Trophoblast cell (in vitro differentiated cells and primary cell): Measurements from ENCODE around the gene COL25A1.
A peak's percentile ranks its signal among the peaks of the same experiment; 100 is the strongest.
"Not testable (repeated sequence)": the region's sequence is repeated elsewhere in the genome, so short reads cannot be mapped to it uniquely, and the experiment has no call there.

Experiments used
- DNase-seq, 2 donors: peaks; one replicate each; pipeline ENCODE4 v3.0.0-alpha.2; 2016
- H2AFZ ChIP-seq: 2 replicates; pipeline ENCODE4 v1.6.1; 2013; ENCODE audit warnings: low read length, moderate library complexity, mild to moderate bottlenecking; ENCODE audit not compliant: insufficient read depth, poor library complexity
- H2AK5ac ChIP-seq: 2 replicates; pipeline ENCODE4 v1.6.1; 2013; ENCODE audit warnings: mild to moderate bottlenecking, low read length
- H2BK120ac ChIP-seq: 2 replicates; pipeline ENCODE4 v1.6.1; 2013; ENCODE audit warnings: low read length, mild to moderate bottlenecking, moderate library complexity; ENCODE audit not compliant: insufficient read depth, poor library complexity
- H2BK12ac ChIP-seq: 2 replicates; pipeline ENCODE4 v1.6.1; 2013; ENCODE audit warnings: mild to moderate bottlenecking, low read length, moderate library complexity
- H2BK5ac ChIP-seq: 2 replicates; pipeline ENCODE4 v1.6.1; 2013; ENCODE audit warnings: low read length, low read depth, moderate library complexity, mild to moderate bottlenecking; ENCODE audit not compliant: poor library complexity
- H3K14ac ChIP-seq: 2 replicates; pipeline ENCODE4 v1.6.1; 2013; ENCODE audit warnings: mild to moderate bottlenecking, low read length
- H3K18ac ChIP-seq: 2 replicates; pipeline ENCODE4 v1.6.1; 2013; ENCODE audit warnings: mild to moderate bottlenecking, low read length
- H3K23ac ChIP-seq: 2 replicates; pipeline ENCODE4 v1.6.1; 2013; ENCODE audit warnings: low read length
- H3K27ac ChIP-seq: 2 replicates; pipeline ENCODE4 v1.5.1; 2013; ENCODE audit warnings: low read depth, mild to moderate bottlenecking, inconsistent platforms, low read length, moderate library complexity
- H3K27me3 ChIP-seq: 2 replicates; pipeline ENCODE4 v1.6.1; 2013; ENCODE audit warnings: inconsistent platforms, mild to moderate bottlenecking, low read length, moderate library complexity; ENCODE audit not compliant: insufficient read depth
- H3K36me3 ChIP-seq, 2 experiments: 1 replicate in 1 of 2; 2 replicates in 1 of 2; pipeline ENCODE4 v1.6.1; 2013; ENCODE audit warnings: low read length in 2 of 2, mild to moderate bottlenecking in 2 of 2, moderate library complexity in 1 of 2; ENCODE audit not compliant: insufficient read depth in 2 of 2, control insufficient read depth in 1 of 2
- H3K4ac ChIP-seq: 2 replicates; pipeline ENCODE4 v1.6.1; 2013; ENCODE audit warnings: low read depth, mild to moderate bottlenecking, low read length, moderate library complexity
- H3K4me1 ChIP-seq, 2 experiments: 1 replicate in 1 of 2; 2 replicates in 1 of 2; pipeline ENCODE4 v1.6.1; 2013; ENCODE audit warnings: low read length in 2 of 2, mild to moderate bottlenecking in 2 of 2, moderate library complexity in 1 of 2; ENCODE audit not compliant: insufficient read depth in 2 of 2, control insufficient read depth in 1 of 2
- H3K4me2 ChIP-seq: 2 replicates; pipeline ENCODE4 v1.6.1; 2013; ENCODE audit warnings: inconsistent platforms, mild to moderate bottlenecking, low read length, moderate library complexity
- H3K4me3 ChIP-seq: 2 replicates; pipeline ENCODE4 v1.5.1; 2013; ENCODE audit warnings: mild to moderate bottlenecking, low read depth, low read length, inconsistent platforms
- H3K79me1 ChIP-seq: one replicate; pipeline ENCODE4 v1.6.1; 2013; ENCODE audit warnings: low read length
- H3K79me2 ChIP-seq: 2 replicates; pipeline ENCODE4 v1.6.1; 2013; ENCODE audit warnings: low read length, mild to moderate bottlenecking; ENCODE audit not compliant: control insufficient read depth, insufficient read depth, poor library complexity
- H3K9ac ChIP-seq: 2 replicates; pipeline ENCODE4 v1.6.1; 2013; ENCODE audit warnings: mild to moderate bottlenecking, low read length
- H3K9me3 ChIP-seq: 2 replicates; pipeline ENCODE4 v1.6.1; 2013; ENCODE audit warnings: low read depth, mild to moderate bottlenecking, control low read depth, inconsistent platforms, low read length; ENCODE audit not compliant: insufficient read depth
- H4K12ac ChIP-seq: 2 replicates; pipeline ENCODE4 v1.6.1; 2013; ENCODE audit warnings: low read depth, mild to moderate bottlenecking, low read length, moderate library complexity
- H4K8ac ChIP-seq: 2 replicates; pipeline ENCODE4 v1.6.1; 2013; ENCODE audit warnings: low read depth, mild to moderate bottlenecking, low read length, moderate library complexity
- H4K91ac ChIP-seq: one replicate; pipeline ENCODE4 v1.6.1; 2013; ENCODE audit warnings: low read depth, mild to moderate bottlenecking, low read length, moderate library complexity
- WGBS: extraction: QIAGEN DNeasy Blood & Tissue Kit; methylation state at CpG from one replicate; pipeline ENCODE4 v1.1.7; 2013; ENCODE audit warnings: missing lambda C conversion rate; ENCODE audit not compliant: insufficient read length, insufficient coverage; ENCODE audit errors: extremely low coverage; 5-methylcytosine and 5-hydroxymethylcytosine counted together

The COL25A1 gene

GRCh38 chr4:109026588-109026987 is 275.9 kb downstream of the COL25A1 start:
- no peak overlapping the region for H3K23ac ChIP-seq
- H2AFZ ChIP-seq = no peak overlapping the region
- no peak overlapping the region for H3K9ac ChIP-seq
- H3K79me2 ChIP-seq = no peaks in the 10 kb centered on the region
- no peak for DNase-seq
- no CpG with 5 or more reads among the region's 4 CpGs for WGBS
- H3K27me3 ChIP-seq = no peaks in the 10 kb centered on the region
- no peak overlapping the region for H3K4me3 ChIP-seq
- H4K12ac ChIP-seq = no peak overlapping the region
- H2BK5ac ChIP-seq = no peak overlapping the region
- no peak overlapping the region for H3K4ac ChIP-seq
- no peak overlapping the region for H2AK5ac ChIP-seq
- no peak overlapping the region for H3K4me2 ChIP-seq
- no peaks in the 10 kb centered on the region for H3K4me1 ChIP-seq
- H3K36me3 ChIP-seq = no peaks in the 10 kb centered on the region
- no peak overlapping the region for H4K91ac ChIP-seq
- no peak overlapping the region for H2BK120ac ChIP-seq
- no peaks in the 10 kb centered on the region for H3K9me3 ChIP-seq
- H3K14ac ChIP-seq = no peak overlapping the region
- H4K8ac ChIP-seq = no peak overlapping the region
- no peak overlapping the region for H3K18ac ChIP-seq
- no peaks in the 10 kb centered on the region for H3K79me1 ChIP-seq
- no peak overlapping the region for H3K27ac ChIP-seq
- H2BK12ac ChIP-seq = no peak overlapping the region

GRCh38 chr4:109025471-109026076 is 276.9 kb downstream of the COL25A1 start:
- no CpG with 5 or more reads among the region's 3 CpGs for WGBS

DNA sequence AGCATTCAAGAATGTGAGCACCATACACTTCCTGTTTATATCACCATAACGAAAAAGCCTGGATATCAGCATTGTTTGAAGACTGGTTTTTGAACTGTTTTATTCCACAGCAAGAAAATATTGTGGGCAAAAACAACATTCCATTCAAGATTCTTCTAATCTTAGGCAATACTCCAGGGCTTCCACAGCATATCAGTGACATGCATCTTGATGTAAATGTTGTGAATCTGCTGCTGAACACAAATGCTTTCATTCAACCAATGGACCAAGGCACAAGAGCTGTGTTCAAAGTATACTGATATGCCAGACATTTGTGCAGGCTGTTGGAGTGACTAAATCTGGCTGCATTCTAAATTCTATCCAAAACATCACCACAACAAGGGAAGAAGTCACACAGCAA is 279.5 kb downstream of the COL25A1 start:
- no CpG with 5 or more reads among the region's 1 CpG for WGBS
- H3K9me3 ChIP-seq = no peaks in the 10 kb centered on the region
- H4K8ac ChIP-seq = no peak overlapping the region
- H3K36me3 ChIP-seq = no peaks in the 10 kb centered on the region
- no peak overlapping the region for H2AK5ac ChIP-seq
- no peak overlapping the region for H3K9ac ChIP-seq
- no peak overlapping the region for H2BK5ac ChIP-seq
- H3K79me1 ChIP-seq = no peaks in the 10 kb centered on the region
- no peak overlapping the region for H4K91ac ChIP-seq
- H2BK12ac ChIP-seq = no peak overlapping the region
- H2BK120ac ChIP-seq = no peak overlapping the region
- no peak overlapping the region for H3K27ac ChIP-seq
- H3K23ac ChIP-seq = no peak overlapping the region
- no peak overlapping the region for H3K14ac ChIP-seq
- H3K4ac ChIP-seq = no peak overlapping the region
- H3K4me2 ChIP-seq = no peak overlapping the region
- H2AFZ ChIP-seq = no peak overlapping the region
- no peaks in the 10 kb centered on the region for H3K4me1 ChIP-seq
- no peak overlapping the region for H4K12ac ChIP-seq
- no peak overlapping the region for H3K4me3 ChIP-seq
- peak; percentile 53 to 89 for DNase-seq
- H3K18ac ChIP-seq = no peak overlapping the region
- H3K27me3 ChIP-seq = no peaks in the 10 kb centered on the region
- no peaks in the 10 kb centered on the region for H3K79me2 ChIP-seq

More at GRCh38 chr4:109025471-109026076, 276.9 kb downstream of the COL25A1 start:
- Histone ChIP-seq H2AFZ (no peak overlapping the region), H2BK120ac (no peak overlapping the region), H4K8ac (no peak overlapping the region), H3K14ac (no peak overlapping the region), H4K12ac (no peak overlapping the region), H3K4me3 (no peak overlapping the region), H3K4me1 (no peaks in the 10 kb centered on the region), H3K79me1 (no peaks in the 10 kb centered on the region), H3K79me2 (no peaks in the 10 kb centered on the region), H3K4me2 (no peak overlapping the region), H3K23ac (no peak overlapping the region), H3K9ac (no peak overlapping the region), H3K4ac (no peak overlapping the region), H3K27me3 (no peaks in the 10 kb centered on the region), H3K18ac (no peak overlapping the region), H2AK5ac (no peak overlapping the region), H2BK12ac (no peak overlapping the region), H3K27ac (no peak overlapping the region), H2BK5ac (no peak overlapping the region), H3K36me3 (no peaks in the 10 kb centered on the region), H4K91ac (no peak overlapping the region), H3K9me3 (no peaks in the 10 kb centered on the region)
- no peak for DNase-seq

DNA sequence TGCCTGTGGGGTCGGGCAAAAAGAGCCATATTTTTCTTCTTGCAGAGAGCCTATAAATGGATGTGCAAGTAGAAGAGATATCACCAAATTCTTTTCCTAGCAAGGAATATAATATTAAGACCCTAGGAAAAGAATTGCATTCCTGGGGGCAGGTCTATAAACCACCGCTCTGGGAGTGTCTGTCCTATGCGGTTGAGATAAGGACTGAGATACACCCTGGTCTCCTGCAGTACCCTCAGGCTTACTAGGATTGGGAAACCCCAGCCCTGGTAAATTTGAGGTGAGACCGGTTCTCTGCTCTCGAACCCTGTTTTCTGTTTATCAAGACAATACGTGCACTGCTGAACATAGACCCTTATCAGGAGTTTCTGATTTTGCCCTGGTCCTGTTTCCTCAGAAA is 280.8 kb downstream of the COL25A1 start:
- H2BK12ac ChIP-seq, H3K14ac ChIP-seq, H3K4me3 ChIP-seq, H3K27ac ChIP-seq, H3K36me3 ChIP-seq, H2BK5ac ChIP-seq, DNase-seq, H3K18ac ChIP-seq, H2AFZ ChIP-seq, H3K79me1 ChIP-seq, H4K91ac ChIP-seq, H3K27me3 ChIP-seq, H3K4me2 ChIP-seq, H3K9ac ChIP-seq, H2AK5ac ChIP-seq, H3K9me3 ChIP-seq, H4K8ac ChIP-seq, H2BK120ac ChIP-seq, H4K12ac ChIP-seq, H3K79me2 ChIP-seq, H3K4me1 ChIP-seq, H3K4ac ChIP-seq, H3K23ac ChIP-seq: not testable (repeated sequence)
- WGBS = no CpG with 5 or more reads among the region's 6 CpGs
